ENCODE results near the gene CHST14.

The CHST14 gene

DNA sequence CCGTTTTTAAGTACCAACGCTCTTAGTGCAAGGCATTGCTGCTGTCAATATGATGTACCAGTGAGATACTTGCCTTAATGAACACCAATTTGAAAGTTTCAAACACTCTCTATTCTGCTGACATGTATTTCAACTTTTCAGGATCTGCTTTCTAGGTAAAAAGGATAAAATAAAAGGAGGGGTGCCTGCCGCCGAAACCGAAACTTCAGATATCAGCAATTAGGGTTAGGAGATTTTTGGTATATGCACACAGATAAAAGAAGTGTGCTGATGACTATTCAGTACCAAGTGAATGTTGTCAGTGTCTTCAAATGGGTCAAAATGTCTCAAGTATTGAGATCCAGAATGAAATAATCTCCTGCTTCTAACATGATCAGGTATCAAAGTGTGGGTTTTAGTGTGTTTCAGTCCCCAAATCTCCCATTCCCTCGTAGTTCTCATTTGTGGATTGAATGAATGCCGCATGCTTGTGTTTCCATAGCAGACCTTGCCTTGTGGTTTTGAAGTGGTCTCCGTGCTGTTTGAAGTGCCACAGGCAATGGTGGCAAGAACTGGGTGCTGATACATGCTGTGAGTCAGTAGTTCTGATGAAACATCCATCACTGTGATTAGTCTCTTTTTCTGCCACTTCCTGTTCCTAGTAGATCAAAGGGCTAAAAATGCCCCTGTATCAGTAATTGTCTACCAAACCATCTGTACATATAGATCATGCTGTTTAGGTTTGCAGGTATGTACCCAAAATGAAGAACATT is 22.5 kb downstream of the CHST14 start:
- DNase-seq: no peak

DNA sequence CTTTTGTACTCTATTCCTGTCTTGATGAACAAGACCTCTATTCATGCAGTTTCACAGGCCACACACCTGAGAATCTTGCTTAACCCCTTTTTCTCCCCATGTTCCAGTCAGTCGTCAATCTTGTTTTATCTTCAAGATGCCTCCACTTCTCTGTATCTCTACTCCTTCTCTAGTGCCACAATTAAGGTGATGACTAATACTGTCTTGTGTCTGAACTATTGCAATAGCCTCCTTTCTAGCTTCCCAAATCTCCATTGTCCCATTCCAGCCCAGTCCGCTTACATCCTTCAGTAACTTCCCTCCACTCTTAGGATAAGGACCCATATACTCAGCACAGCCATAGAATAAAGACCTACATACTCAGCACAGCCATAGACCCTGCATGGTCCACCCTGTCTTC is 24.7 kb downstream of the CHST14 start:
- no peak for DNase-seq

DNA sequence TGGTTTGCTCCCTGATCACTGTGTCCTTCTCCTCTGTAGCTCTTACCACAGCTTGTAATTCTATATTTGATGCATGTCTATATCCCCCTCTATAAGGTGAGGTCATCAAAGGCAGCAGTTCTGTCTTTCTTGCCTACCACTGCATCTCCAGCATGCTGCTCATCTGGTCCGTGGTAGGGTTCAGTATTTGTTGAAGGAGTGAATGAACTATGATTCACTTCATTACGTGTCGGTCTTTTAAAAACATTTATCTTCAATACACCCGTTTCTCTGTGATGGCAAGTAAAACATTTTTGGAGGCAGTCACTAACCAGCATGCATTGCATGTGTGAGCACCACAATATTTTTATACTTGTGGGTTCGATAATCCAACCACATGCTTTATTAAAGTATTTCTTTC is 27.6 kb downstream of the CHST14 start:
- no peak for DNase-seq

DNA sequence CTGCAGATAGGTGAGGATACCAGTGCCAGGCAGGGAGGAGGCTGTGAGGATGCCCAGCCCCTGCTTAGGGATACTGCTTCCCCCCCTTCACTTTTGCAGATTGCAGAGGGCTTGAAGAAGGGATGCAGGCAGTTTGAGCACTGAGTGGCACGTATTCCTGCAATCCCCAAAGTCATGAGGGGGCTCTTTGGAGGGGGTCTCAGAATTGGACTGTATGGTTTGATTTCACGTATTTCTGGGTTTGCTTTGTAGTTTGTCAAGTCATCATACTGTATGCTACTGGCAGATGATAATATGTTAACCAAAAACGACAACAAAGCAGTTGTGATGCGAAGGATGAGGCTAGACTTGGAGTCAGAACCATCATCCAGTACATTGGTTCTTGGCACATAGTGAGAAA is 28.1 kb downstream of the CHST14 start:
- DNase-seq: no peak

DNA sequence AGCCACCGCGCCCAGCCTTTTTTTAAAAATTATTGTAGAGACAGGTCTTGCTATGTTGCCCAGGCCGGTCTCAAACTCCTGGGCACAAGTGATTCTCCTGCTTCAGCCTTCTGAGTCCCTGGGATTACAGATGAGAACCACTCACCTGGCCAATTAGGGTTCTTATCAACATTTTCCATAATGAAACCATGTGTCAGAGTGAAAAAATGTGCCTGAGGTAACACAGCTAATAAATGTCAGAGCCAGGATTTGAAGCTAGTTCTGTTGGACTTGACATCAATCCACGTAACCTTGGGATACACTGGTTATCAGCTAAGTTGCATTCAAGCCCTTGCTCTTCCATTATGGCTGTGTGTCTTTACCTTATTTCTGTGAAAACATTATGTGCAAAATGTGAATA is 29.1 kb downstream of the CHST14 start:
- DNase-seq: no peak

DNA sequence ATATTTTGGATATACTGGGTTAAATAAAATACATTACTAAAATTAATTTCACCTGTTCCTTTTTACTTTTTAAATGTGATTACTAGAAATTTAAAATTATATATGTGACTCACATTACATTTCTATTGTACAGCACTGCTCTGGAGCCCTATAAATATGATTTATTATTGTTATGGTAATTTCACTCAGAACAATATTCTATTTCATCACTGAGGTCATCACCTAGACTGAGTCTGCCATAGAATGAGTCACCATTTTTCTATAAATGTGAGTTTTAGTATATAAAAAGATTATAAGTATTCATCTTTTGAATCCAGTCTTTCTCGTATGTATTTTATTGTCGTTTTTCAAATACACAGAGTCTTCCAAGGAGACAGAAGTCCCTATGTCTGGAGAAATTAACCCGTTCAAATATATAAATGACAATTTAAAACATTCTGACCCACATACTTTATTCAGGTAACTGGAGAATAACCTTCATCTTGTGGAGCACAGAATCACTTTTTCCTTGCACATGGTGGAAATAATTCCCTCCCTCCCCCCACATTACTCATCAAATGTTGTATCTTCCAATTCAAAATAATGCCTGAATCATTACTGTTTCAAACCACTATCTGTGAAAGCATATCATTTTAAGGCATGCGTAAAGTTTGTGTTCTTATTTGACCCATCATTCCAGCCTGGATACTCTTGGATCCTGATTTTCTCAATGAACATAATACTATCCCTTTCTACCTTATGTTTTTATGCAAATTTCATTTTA is 30.0 kb downstream of the CHST14 start:
- DNase-seq: no peak

DNA sequence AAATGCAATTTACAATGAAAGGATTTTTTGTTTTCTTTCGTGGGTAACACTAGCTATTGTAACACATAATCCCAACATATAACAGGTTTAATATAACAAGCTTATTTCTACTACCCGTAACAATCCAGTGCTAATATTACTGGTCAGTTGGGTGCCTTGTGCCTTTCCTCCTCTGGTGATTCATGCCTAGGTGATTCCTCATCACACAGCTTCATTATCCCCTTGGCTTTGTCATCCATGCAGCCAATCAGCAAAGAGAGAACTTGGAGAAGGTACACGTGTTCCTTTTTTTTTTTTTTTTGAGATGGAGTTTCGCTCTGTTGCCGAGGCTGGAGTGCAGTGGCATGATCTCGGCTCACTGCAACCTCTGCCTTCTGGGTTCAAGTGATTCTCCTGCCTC is 30.7 kb downstream of the CHST14 start:
- DNase-seq: no peak

DNA sequence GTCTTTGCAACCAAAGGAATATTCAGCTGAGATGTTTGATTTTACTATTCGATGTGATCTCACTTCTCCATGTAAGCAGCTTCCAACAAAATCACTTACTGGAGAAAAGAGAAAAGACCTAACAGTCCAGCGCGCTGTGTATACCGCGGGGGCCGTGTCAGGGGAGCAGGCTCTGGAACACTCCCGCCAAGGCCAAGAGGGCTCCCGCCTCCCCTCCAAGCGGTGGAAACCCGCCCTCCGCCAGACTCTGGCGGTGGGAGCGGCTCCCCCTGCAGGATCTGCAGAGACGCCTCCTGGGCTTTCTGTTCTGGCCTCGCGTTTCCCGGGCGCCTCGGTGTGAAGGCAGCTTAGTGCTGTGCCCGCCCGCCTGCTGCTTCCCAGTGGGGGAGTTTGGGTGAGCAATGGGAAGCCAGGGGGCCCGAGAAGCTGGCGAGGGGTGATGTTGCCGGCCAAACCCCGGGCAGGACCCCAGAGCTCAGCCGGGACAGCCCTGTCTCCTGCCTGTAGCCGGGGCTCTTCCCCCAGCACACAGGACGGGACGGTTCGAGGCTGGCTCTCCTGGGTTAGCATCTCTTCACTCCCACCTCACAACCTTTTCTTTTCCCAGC is 36.3 kb downstream of the CHST14 start:
- no peak for DNase-seq

DNA sequence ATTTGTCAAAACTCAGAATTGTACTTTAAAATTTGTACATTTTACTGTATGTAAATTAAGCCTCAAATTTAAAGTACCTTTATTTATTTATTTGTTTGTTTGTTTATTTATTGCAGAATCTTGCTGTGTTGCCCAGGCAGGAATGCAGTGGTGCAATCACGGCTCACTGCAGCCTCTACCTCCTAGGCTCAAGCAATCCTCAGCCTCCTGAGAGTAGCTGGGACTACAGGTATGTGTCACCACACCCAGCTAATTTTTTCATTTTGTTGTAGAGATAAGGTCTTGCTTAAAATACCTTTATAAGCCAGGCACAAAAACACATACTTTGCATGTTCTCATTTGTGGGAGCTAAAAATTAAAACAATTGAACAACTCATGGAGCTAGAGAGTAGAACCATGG is 37.4 kb downstream of the CHST14 start:
- no peak for DNase-seq

DNA sequence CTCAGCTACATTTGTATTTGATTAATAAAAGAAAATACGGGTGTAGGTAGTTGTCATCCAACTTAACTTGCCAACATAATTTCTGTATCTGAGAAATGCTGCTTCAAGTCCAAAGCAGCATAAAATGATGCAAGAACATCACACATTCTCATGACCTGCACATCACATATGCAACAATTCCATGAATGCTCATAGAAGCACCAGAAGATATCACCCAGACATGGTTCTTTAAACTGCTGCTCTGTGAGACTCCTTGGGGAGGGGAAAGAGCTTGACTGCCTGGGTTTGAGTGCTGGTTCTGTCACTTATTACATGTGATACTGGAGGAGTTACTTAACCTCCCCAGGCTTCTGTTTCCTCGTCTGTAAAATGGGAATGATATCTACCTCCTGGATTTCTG is 39.4 kb downstream of the CHST14 start:
- no peak for DNase-seq

DNA sequence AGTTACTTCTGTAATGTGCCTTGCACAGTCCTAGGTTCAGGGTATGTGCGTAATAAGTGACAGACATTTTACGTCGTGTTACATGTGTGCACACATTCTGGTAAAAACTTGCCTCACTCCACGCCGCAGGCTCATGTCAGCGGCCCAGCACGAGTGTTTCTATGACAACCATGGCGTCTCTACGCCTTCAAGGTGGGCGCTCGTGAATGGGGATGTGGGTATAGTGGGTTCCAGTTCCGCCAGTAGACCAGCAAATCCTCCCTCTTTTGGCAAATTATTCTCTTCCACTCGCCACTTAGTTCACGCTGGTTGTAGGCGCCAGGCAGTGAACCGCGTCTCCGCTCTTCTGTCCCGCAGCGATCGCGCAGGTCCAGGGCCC is 40.3 kb downstream of the CHST14 start:
- no peak for DNase-seq

DNA sequence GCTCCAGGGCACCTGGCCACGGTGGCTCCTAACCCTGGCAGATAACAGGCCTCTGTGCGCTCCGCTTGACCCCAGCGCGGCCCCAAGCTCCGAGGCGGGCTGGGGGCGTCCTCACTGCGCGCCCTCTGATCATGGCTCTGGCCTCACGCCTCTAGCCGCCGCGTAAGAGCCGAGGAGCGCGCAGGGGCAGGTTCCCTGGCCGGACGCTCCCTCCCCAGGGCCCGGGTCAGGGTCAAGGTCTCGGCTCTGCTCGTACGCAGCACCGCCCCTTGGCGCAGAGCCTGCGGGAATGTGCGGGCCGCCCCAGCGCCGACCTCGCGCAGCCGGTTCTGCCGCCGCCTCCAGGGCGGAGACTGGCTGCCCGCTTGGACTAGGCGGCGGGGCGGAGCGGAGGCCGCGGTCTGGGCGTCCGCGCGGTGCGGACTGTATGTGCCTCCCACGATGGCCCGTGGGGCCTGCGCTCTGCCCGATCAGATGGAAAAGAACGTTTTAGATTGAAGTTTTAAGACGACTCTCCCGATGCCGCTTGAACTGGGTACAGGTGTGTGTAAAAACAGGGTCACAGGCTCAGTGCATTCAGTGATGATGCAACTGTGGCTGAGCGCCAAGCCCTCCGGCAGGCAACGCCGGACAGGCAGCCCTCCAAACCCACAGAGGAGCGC is 40.8 kb downstream of the CHST14 start:
- no peak for DNase-seq

DNA sequence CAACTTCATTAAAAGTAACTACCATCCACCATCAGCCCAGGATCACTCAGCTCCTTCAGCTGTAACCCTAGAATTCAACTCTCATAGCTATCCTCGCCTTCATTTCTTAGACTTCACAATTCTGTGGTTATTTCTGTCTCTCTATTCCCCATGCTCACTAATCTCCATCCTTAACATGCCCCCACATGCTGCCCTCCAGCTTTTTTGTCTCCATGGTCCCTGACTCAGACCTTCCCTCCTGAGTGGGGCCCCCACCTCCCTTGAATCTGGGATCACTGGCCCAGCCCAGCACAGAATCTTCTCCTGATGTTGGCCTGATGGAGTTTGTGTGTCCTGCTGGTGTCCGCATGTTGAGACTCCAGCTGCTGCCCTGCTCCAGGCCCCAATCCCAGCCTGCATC is 41.7 kb downstream of the CHST14 start:
- DNase-seq: no peak

DNA sequence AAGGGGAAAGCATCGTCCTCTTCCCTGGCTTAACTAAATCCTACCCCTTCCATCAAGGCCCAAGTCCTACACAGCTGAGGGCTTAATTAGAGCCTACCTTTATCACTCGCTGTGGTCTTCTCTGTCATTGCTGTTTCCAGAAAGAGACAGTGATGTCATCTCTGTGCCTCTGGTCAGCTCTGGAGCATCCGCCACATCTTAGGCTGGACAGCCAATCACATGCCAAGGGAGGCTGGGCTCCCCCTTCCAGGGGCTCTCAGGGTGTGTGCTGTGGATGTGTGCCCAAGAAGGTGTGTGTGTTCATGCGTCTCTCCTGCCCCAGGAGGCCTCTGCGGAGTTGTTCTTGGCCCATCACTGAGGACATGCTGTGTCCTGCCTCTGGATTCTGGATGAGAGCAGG is 42.8 kb downstream of the CHST14 start:
- DNase-seq: no peak

DNA sequence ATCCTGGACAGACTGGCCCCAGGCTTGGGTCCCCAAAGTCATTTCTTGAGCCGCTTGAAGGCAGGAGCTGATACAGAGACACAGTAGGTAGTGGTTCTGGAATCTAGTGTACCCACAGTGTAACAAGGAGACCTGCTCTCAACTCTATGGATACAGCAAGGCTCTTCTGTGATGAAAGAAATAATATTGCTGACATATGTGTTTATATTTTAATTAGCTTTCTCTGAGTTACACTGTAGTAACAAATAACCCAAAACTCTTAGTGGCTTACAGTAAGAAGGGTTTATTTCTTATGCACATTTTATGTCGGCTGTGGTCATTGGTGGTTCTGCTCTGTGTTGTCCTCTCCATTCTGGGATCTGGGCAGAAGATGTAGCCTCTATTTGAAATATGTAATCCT is 45.5 kb downstream of the CHST14 start:
- no peak for DNase-seq
